DMS79 (cell line): ENCODE data around the gene JMJD6.
"Not testable (repeated sequence)": the region's sequence is repeated elsewhere in the genome, so short reads cannot be mapped to it uniquely, and the experiment has no call there.

ENCODE experiments used
- DNase-seq: peaks from one replicate; lab custom pipeline; 2025; lab: John Stamatoyannopoulos, UW

Gene JMJD6

GRCh38 chr17:76736349-76737081 is 10.1 kb upstream of the JMJD6 start:
- DNase-seq = no peak

DNA sequence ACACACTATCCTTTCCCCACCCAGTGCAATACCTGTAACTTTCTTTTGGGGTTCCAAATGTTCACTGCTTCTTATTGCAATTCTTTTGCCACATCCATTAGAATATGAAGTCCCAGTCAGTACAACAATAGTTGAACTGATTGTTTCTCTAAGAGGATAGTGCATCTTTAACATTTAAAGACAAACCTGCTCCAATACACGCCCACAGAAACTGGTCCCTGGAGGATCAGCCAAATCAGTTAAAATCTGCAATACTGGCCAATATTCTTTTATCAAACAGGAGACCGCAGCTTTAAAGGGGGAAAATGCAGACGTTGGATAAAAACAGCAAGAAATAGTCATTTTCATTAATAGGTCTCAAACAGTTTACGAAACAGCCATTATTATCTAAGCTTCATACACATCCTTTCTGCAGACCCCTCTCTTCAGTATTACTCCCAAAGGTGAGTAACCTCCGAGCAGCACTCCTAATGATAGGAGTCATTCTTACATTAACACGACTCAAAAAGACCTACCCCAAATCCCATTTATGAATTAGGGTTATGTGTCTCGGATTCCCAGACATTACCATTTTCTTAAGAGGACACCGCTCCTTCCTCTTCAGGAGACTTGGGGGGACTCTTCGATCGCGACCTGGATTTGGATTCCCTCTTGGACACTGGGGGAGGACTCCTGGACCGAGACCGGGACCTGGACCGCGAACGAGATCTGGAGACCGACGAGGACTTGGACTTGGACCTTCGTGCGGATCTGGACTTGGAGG is 9.4 kb upstream of the JMJD6 start:
- no peak for DNase-seq

- DNase-seq = no peak
These were observed 8.6 kb upstream of the JMJD6 start for GRCh38 chr17:76735006-76735405.

DNA sequence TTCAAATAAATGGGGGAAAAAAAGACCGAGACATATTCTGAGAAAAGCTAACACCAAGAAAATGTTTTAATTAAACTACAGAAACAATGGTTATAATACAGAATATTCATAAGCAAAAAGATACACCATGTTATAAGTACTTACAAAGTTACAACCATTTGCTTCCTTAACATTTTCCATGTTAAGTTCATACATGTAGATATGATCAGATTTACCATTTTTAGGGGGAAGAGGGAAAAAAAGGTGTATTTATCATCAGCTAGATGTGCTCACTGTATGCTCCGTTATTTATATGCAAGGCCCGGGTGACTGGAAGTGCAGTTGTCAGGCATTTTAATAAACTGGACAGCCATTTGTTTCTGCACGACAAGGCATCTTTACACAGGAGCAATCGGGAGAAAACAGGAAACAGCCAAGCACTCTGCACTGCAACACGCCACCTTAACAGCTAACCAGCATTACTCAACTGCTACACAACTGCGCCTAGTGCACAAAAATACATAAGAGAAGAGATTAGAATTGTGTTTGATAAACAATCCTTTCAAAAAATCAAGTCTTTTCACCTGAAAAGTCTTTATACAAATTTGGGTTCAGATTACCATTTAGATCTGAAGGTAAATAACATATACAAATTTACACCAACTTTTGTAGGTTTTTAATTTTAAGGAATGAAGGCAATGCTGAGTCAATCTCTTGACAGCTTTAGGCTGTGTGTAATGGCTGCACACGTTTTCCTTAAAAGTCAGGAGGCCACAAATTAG is 7.9 kb upstream of the JMJD6 start:
- DNase-seq = no peak

DNA sequence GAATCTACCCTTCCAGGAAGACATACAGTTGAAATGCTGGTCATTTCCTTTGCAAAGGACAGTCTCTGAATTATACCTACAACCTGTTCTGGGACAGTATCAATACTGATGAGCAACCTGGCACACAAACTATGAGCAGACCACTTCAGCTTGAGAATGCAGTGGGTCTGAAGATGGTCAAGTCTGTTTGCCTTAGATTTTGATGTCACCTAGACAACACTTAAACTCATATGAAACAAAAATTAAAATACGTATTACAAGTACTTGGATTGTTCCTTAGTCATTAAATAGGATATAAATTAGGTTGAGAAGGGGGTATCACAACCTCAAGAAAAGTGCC is 7.2 kb upstream of the JMJD6 start:
- no peak for DNase-seq

GRCh38 chr17:76732734-76733617 is 6.6 kb upstream of the JMJD6 start:
- no peak for DNase-seq

DNA sequence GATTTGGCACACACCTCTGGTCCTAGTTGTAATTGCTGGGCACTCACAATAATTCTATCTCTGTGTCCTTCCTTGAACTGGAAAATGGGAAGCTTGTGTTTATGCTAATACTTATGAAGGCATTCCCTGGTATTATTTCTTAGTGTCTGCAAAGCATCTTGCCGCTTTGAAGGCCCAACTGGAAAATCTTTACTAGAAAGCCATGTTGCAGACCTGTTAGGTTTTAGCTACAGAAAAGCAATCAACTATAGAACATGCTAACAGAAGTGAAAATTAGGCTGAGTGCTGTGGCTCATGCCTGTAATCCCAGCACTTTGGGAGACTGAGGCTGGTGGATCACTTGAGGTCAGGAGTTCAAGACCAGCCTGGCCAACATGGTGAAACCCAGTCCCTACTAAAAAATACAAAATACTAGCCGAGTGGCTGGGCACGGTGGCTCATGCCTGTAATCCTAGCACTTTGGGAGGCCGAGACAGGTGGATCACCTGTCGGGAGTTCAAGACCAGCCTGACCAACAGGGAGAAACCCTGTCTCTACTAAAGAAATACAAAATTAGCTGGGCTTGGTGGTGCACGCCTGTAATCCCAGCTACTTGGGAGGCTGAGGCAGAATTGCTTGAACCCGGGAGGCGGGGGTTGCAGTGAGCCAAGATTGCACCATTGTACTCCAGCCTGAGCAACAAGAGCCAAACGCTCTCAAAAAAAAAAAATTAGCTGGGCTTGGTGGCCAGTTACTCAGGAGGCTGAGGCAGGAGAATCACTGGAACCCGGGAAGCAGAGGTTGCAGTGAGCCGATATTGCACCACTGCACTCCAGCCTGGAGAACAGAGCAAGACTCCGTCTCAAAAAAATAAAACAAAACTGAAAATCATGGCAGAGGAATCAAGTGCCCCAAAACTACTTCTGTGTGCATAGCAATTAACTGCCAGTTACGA is 5.7 kb upstream of the JMJD6 start:
- DNase-seq = not testable (repeated sequence)

GRCh38 chr17:76727745-76728456 is 1.5 kb upstream of the JMJD6 start:
- DNase-seq = no peak

DNA sequence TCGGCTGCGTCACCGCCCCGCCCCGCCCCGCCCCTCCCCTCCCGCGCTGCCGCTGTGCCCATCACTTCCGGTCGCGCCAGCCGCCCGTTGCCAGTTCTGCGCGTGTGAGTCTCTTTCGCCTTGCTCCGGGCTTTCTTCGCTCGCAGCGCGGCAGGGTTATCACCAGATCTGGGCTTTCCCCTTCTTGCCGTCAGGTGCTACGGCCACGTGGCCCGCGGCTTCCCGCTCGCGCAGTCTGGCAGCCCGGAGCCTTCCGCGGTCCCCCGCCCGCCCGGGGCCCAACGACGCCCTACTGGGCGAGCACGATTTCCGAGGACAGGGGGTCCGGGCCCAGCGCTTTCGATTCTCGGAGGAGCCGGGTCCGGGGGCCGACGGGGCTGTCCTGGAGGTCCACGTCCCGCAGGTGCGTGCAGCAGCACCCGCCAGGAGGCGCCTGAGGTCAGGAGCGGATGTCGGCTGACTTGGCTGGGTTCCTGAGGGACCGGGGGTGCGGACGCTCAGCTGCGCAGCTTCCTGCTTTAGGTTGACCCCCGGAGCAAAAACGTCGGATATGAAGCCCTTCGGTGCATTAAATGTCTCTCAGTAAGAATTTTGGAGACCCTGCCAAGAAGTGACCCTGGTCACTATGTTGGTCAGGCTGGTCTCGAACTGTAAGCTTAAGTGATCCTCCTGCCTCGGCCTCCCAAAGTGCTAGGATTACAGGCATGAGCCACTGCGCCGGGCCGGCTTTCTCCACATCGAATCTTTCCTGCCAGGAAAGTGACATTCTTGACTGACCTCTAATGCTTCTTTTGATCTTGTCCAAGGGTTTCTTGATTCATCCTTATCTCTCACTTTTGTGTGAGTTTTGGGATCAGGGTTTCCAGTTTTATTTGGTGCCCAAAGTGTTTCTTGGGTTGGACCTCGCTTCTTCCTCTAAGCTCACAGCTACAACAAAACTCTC is 641 bp upstream of the JMJD6 start, which contains the start of gene METTL23:
METTL23 (plus strand) TSS at position 64 of the 943 bp plus-strand sequence. CDS start 2,872 bp downstream, outside the sequence.
- DNase-seq = peak; percentile 32

DNA sequence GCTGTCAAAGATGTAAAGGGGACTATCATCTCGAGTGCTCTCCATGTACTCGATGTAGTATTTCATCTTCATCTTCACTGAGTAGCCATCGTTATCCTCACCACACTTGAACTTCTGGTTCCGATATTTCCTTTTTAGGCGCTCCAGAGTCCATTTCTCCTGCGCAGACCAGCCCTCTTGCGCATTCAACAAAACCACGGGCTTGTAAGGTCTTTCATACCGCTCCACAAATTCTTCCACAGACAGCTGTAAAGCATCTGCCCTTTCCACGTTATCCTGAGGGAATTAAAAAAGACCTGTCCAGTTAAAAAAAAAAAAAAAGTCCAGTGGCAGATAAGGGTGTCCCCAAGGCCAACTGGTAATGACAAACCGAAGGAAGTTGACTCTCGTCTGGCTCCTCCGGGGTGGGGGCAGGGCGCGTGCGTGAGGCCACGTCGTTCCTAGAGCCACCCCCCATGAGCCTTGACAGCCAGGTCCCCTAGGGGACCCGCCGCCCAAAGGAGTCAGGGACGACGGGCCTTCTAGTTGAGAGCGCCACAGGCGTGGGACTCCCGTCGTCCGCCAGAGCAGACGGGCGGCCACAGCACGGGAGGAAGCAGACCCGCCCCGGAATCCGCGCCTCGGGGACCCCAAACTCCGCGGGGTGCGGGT is 701 bp downstream of the JMJD6 start:
- no peak for DNase-seq

- no peak for DNase-seq
These were observed 2.6 kb downstream of the JMJD6 start for GRCh38 chr17:76723812-76724211.

GRCh38 chr17:76722977-76723376 is 3.4 kb downstream of the JMJD6 start:
- not testable (repeated sequence) for DNase-seq

DNA sequence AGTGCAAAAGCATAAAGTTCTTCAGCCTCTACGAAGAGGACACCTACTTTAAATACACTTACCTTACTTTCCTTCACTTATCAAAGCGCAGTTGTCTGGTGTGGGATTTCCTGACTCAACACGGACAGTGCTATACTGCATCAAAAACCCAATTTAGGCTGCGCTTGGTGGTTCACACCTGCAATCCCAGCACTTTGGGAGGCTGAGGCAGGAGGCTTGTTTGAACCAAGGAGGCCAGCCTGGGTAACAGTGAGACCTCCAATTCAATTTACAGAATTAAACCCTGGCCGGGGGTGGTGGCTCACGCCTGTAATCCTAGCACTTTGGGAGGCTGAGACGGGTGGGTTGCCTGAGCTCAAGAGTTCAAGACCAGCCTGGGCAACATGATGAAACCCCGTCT is 4.1 kb downstream of the JMJD6 start:
- DNase-seq = no peak

DNA sequence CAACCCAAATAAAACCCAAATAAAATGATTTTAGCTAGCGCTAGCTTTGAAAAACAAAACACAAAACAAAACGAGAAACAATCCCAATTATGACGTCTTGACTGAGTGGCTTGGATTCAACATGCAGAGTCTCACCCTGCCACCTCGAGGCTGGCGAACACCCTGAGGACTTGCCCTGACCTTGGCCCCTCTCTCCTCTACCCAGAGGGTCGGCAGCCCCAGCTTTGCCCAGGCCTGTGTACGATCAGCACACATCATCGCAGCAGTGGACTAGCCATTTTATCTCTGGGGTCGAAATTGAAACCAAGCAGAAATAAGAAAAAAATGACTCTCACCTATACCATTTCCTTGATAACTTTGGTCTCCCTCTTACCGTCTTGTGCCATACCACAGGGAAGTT is 4.9 kb downstream of the JMJD6 start:
- no peak for DNase-seq

- DNase-seq = no peak
These were observed 5.5 kb downstream of the JMJD6 start for GRCh38 chr17:76720941-76721340.

GRCh38 chr17:76720211-76720610 is 6.2 kb downstream of the JMJD6 start:
- no peak for DNase-seq

DNA sequence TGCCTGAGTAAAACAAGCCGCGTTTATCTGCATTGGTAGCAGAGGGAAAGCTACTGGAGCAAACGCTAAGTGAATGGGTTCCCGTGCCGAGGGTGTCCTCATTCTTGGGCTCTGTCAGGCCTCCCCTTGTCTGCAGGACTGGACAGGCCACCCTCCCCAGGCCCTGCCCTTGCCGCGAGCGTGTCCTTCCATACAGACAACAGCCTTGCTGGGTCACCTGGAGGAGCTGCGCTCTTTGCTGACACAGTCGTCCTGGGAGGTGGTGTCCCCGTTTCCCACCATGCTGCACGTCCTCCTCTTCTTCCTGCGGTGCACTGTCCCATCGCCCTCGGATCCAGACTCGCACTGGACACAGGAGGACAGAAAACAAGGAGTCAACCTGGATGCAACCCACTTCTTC is 7.9 kb downstream of the JMJD6 start:
- no peak for DNase-seq

DNA sequence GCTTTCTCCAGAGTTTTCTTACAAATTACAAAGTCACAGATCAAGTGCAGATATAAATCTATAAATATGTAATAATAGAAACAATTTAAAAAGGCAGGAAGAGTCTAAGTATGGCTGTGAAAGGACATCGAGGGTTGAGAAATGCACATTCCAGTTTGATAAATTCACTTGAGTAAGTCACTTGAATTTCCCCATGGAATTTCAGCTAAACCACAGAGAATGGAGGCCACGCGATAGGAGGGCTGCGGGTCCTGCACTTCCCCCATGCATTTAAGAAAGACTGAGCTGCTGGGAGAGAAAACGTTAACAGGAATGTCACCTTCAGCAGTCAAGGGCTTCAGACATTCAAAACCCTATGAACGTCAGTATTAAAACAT is 9.6 kb downstream of the JMJD6 start:
- DNase-seq = no peak
